HL-60 (cell line): ENCODE measurements around the gene AGAP1.

ENCODE experiments used
- DNase-seq, 2 experiments: peaks; one replicate each; pipeline ENCODE4 v3.0.0-alpha.2; 2010 to 2020; ENCODE audit warnings: low read depth in 1 of 2, low spot score in 1 of 2
- H3K27ac ChIP-seq: fragments of 250-450 bp; sonication (Bioruptor Pico); replicated peaks from 2 replicates; pipeline ENCODE4 v1.5.1; 2020; ENCODE audit warnings: mild to moderate bottlenecking, moderate library complexity
- H3K27me3 ChIP-seq: fragments of 250-450 bp; sonication (Bioruptor Pico); 2 replicates; pipeline ENCODE4 v1.5.1; 2021; ENCODE audit warnings: mild to moderate bottlenecking, moderate library complexity; ENCODE audit not compliant: insufficient read depth, poor library complexity, severe bottlenecking
- H3K4me3 ChIP-seq: replicated peaks from 2 replicates; pipeline ENCODE4 v1.5.1; 2011; ENCODE audit warnings: mild to moderate bottlenecking, control low read depth, low read length; ENCODE audit not compliant: insufficient read depth
- GABPA ChIP-seq: IDR thresholded peaks from 2 replicates; pipeline ENCODE4 v1.6.1; 2012; ENCODE audit warnings: low read depth
- POLR2AphosphoS5 ChIP-seq: IDR thresholded peaks from 2 replicates; pipeline ENCODE4 v1.6.1; 2012; ENCODE audit warnings: low read depth
- SPI1 ChIP-seq: IDR thresholded peaks from 2 replicates; pipeline ENCODE4 v1.6.1; 2012; ENCODE audit warnings: low read depth, mild to moderate bottlenecking, borderline replicate concordance
- TF ChIP-seq, protein P1 (sequence below): IDR thresholded peaks from one replicate; pipeline ENCODE4 v1.5.1; 2011; ENCODE audit warnings: low read length, control low read depth, inconsistent platforms; ENCODE audit not compliant: insufficient read depth
- TF ChIP-seq, protein P2 (sequence below): IDR thresholded peaks from 2 replicates; pipeline ENCODE4 v1.6.1; 2012; ENCODE audit warnings: low read depth; ENCODE audit not compliant: insufficient replicate concordance

The AGAP1 gene

GRCh38 chr2:235560345-235560744, 66.5 kb downstream of the AGAP1 start:
- H3K27me3 ChIP-seq, result no peaks in the 10 kb centered on the region
- no peak overlapping the region for H3K4me3 ChIP-seq
- no peak overlapping the region for H3K27ac ChIP-seq
- TF ChIP-seq POLR2AphosphoS5 (no peak), SPI1 (no peak), GABPA (no peak)
- TF ChIP-seq, protein P1, sequence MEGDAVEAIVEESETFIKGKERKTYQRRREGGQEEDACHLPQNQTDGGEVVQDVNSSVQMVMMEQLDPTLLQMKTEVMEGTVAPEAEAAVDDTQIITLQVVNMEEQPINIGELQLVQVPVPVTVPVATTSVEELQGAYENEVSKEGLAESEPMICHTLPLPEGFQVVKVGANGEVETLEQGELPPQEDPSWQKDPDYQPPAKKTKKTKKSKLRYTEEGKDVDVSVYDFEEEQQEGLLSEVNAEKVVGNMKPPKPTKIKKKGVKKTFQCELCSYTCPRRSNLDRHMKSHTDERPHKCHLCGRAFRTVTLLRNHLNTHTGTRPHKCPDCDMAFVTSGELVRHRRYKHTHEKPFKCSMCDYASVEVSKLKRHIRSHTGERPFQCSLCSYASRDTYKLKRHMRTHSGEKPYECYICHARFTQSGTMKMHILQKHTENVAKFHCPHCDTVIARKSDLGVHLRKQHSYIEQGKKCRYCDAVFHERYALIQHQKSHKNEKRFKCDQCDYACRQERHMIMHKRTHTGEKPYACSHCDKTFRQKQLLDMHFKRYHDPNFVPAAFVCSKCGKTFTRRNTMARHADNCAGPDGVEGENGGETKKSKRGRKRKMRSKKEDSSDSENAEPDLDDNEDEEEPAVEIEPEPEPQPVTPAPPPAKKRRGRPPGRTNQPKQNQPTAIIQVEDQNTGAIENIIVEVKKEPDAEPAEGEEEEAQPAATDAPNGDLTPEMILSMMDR, result no peak
- TF ChIP-seq, protein P2, sequence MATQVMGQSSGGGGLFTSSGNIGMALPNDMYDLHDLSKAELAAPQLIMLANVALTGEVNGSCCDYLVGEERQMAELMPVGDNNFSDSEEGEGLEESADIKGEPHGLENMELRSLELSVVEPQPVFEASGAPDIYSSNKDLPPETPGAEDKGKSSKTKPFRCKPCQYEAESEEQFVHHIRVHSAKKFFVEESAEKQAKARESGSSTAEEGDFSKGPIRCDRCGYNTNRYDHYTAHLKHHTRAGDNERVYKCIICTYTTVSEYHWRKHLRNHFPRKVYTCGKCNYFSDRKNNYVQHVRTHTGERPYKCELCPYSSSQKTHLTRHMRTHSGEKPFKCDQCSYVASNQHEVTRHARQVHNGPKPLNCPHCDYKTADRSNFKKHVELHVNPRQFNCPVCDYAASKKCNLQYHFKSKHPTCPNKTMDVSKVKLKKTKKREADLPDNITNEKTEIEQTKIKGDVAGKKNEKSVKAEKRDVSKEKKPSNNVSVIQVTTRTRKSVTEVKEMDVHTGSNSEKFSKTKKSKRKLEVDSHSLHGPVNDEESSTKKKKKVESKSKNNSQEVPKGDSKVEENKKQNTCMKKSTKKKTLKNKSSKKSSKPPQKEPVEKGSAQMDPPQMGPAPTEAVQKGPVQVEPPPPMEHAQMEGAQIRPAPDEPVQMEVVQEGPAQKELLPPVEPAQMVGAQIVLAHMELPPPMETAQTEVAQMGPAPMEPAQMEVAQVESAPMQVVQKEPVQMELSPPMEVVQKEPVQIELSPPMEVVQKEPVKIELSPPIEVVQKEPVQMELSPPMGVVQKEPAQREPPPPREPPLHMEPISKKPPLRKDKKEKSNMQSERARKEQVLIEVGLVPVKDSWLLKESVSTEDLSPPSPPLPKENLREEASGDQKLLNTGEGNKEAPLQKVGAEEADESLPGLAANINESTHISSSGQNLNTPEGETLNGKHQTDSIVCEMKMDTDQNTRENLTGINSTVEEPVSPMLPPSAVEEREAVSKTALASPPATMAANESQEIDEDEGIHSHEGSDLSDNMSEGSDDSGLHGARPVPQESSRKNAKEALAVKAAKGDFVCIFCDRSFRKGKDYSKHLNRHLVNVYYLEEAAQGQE, result no peak
- DNase-seq, result no peak

DNA sequence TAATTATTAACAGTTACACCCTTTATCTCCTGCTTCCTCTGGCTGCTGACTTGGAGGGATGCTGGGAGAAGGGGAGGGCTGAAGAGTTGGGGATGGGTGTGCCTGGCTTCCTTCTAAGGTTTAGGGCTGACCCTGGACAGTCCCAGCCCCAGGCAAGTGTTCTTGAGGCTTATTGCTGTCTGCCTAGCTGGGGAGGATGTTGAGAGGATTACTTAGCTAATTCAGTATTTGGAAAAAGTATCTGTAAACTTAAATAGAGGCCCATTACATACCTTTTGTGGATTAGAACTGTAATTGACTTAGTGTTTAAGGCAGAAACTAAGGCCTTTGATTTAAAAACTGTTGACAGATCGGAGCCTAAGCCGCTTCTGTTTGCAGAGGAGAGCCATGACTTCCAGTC, 67.6 kb downstream of the AGAP1 start:
- TF ChIP-seq POLR2AphosphoS5 (no peak), SPI1 (no peak), GABPA (no peak)
- TF ChIP-seq, protein P2, result no peak
- TF ChIP-seq, protein P1, result no peak
- no peak for DNase-seq
- Histone ChIP-seq H3K4me3 (no peak overlapping the region), H3K27ac (no peak overlapping the region), H3K27me3 (no peaks in the 10 kb centered on the region)

DNA sequence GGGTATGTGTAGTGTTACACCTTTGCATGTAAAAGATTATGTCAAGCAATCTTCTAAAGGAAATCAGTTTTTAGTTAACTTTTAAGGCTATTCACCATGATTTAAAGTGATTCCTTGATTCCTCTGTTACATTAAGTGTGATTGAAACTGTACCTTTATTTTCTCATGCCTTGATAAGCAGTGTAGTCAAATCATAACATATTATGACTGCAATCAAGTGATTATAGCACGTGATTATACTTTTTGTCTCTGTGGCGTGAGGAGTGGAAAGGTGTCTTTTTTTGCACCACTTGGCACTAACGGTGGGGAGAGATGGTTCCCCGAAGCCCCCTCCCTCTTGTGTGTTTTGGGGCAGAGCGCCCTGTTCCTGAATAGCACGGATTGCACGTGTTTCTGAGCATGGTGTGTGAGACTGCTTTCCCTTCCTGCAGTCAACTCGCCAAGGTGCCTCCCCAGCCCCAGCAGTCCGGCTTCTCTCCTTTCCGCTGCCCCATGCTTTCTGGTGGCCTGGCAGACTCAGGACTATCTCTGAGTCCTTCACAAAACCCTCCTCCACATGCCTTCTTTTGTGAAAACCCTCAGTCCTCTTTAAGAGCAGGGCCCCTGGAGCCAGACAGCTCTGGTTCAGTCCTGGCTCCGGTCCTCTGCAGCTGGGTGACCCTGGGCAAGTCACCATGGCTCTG, 68.4 kb downstream of the AGAP1 start:
- no peaks in the 10 kb centered on the region for H3K27me3 ChIP-seq
- DNase-seq, result no peak
- no peak overlapping the region for H3K4me3 ChIP-seq
- H3K27ac ChIP-seq, result no peak overlapping the region
- TF ChIP-seq, protein P2, result no peak
- TF ChIP-seq GABPA (no peak), POLR2AphosphoS5 (no peak), SPI1 (no peak)
- TF ChIP-seq, protein P1, result no peak
